Neural progenitor cell (in vitro differentiated cells): ENCODE measurements around the gene WDR62.

Experiments used
- EZH2 ChIP-seq: fragments of 200-600 bp; sonication (generic); IDR thresholded peaks from 2 replicates; pipeline ENCODE4 v1.6.1; 2017; ENCODE audit warnings: antibody characterized with exemption, mild to moderate bottlenecking, moderate library complexity
- EZH2phosphoT487 ChIP-seq: fragments of 200-600 bp; sonication (generic); IDR thresholded peaks from 2 replicates; pipeline ENCODE4 v1.6.1; 2017; ENCODE audit warnings: antibody characterized with exemption
- TF ChIP-seq, protein P1 (sequence below): fragments of 200-600 bp; sonication (generic); IDR thresholded peaks from 2 replicates; pipeline ENCODE4 v1.5.1; 2017; ENCODE audit warnings: antibody characterized with exemption, mild to moderate bottlenecking

- TF ChIP-seq, protein P1, sequence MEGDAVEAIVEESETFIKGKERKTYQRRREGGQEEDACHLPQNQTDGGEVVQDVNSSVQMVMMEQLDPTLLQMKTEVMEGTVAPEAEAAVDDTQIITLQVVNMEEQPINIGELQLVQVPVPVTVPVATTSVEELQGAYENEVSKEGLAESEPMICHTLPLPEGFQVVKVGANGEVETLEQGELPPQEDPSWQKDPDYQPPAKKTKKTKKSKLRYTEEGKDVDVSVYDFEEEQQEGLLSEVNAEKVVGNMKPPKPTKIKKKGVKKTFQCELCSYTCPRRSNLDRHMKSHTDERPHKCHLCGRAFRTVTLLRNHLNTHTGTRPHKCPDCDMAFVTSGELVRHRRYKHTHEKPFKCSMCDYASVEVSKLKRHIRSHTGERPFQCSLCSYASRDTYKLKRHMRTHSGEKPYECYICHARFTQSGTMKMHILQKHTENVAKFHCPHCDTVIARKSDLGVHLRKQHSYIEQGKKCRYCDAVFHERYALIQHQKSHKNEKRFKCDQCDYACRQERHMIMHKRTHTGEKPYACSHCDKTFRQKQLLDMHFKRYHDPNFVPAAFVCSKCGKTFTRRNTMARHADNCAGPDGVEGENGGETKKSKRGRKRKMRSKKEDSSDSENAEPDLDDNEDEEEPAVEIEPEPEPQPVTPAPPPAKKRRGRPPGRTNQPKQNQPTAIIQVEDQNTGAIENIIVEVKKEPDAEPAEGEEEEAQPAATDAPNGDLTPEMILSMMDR: no peak
- TF ChIP-seq EZH2 (no peak), EZH2phosphoT487 (no peak)
These were observed 26.7 kb downstream of the WDR62 start for GRCh38 chr19:36081385-36081784.
